Loucy (cell line): ENCODE data around the gene LRRC38.

Source experiments
- EZH2phosphoT487 ChIP-seq: fragments of 200-600 bp; IDR thresholded peaks from 2 replicates; pipeline ENCODE4 v1.6.1; 2018; ENCODE audit warnings: antibody characterized with exemption, mild to moderate bottlenecking, moderate library complexity, borderline replicate concordance
- TF ChIP-seq, protein P1 (sequence below): fragments of 200-600 bp; sonication (generic); conservative IDR thresholded peaks from 2 replicates; pipeline ENCODE4 v1.5.1; 2014; ENCODE audit warnings: mild to moderate bottlenecking, antibody characterized with exemption, low read length

DNA sequence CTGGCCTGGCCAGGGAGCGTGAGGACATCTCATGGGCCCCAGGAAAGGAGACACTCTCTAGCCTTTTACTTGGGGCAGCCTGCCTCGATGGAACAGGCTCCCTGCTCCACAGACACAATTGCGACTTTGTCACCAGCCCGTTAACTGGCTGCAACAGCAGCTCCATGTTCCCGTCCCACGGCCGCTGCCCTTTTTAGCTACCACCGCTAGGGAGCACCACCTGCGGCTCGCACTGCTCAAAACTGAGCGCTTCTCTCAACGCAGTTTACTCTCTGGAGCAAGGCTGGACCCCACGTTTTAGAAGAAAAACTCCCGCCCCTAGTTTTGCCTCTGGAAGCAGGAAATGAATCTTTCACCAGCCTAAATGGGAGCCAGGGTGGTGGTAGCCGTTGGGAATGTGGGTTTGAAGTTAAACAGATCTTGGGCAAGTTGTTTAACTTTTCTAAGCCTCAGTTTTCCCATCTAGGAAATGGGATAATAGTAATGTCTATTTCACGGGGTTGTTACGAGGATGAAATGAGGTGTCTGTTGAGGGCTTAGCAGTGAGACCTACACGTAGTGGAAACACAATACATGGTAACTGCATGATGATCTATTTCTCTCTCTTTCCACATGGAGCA is 3.5 kb upstream of the LRRC38 start:
- TF ChIP-seq, protein P1, sequence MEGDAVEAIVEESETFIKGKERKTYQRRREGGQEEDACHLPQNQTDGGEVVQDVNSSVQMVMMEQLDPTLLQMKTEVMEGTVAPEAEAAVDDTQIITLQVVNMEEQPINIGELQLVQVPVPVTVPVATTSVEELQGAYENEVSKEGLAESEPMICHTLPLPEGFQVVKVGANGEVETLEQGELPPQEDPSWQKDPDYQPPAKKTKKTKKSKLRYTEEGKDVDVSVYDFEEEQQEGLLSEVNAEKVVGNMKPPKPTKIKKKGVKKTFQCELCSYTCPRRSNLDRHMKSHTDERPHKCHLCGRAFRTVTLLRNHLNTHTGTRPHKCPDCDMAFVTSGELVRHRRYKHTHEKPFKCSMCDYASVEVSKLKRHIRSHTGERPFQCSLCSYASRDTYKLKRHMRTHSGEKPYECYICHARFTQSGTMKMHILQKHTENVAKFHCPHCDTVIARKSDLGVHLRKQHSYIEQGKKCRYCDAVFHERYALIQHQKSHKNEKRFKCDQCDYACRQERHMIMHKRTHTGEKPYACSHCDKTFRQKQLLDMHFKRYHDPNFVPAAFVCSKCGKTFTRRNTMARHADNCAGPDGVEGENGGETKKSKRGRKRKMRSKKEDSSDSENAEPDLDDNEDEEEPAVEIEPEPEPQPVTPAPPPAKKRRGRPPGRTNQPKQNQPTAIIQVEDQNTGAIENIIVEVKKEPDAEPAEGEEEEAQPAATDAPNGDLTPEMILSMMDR = no peak
- TF ChIP-seq EZH2phosphoT487 = no peak
